HepG2 (cell line): ENCODE measurements around the gene FUBP3. TPM values are rescaled to one million over a fixed set of nuclear protein-coding genes. Genes with fewer than 3 reads are reported as not detected.

Experiments
- ARNT2 ChIP-seq: sonication (generic); formaldehyde crosslinking; IDR thresholded peaks from 2 replicates; pipeline ENCODE4 v1.8.0; 2022; ENCODE audit warnings: mild to moderate bottlenecking, low read depth, missing genetic modification reagents, moderate library complexity
- EZH2 ChIP-seq: conservative IDR thresholded peaks from 2 replicates; pipeline ENCODE4 v1.6.1; 2012; ENCODE audit warnings: mild to moderate bottlenecking, low read depth, low read length, moderate library complexity
- HNF4A ChIP-seq: sonication (generic); formaldehyde crosslinking; IDR thresholded peaks from 2 replicates; pipeline ENCODE4 v1.4.0; 2020; ENCODE audit warnings: missing genetic modification reagents
- JUND ChIP-seq: sonication (generic); formaldehyde crosslinking; IDR thresholded peaks from 2 replicates; pipeline ENCODE4 v1.8.0; 2022; ENCODE audit warnings: mild to moderate bottlenecking, missing genetic modification reagents
- MAFG ChIP-seq: sonication (generic); formaldehyde crosslinking; IDR thresholded peaks from 2 replicates; pipeline ENCODE4 v1.5.1; 2020; ENCODE audit warnings: mild to moderate bottlenecking, missing genetic modification reagents
- PITX1 ChIP-seq: sonication (generic); formaldehyde crosslinking; IDR thresholded peaks from 2 replicates; pipeline ENCODE4 v1.5.1; 2020; ENCODE audit warnings: mild to moderate bottlenecking, missing genetic modification reagents
- REL ChIP-seq: sonication (generic); formaldehyde crosslinking; conservative IDR thresholded peaks from 2 replicates; pipeline ENCODE4 v1.8.0; 2022; ENCODE audit warnings: mild to moderate bottlenecking, missing genetic modification reagents, moderate library complexity
- TCF7 ChIP-seq: sonication (generic); IDR thresholded peaks from 2 replicates; pipeline ENCODE4 v1.6.1; 2016; ENCODE audit warnings: antibody characterized with exemption, low read depth
- TSC22D2 ChIP-seq: sonication (generic); formaldehyde crosslinking; IDR thresholded peaks from 2 replicates; pipeline ENCODE4 v1.5.1; 2020; ENCODE audit warnings: missing genetic modification reagents, mild to moderate bottlenecking, borderline replicate concordance
- ZFP36 ChIP-seq: fragments of 150-350 bp; IDR thresholded peaks from 2 replicates; pipeline ENCODE4 v1.6.1; 2018; ENCODE audit warnings: borderline replicate concordance, low read length, low read depth; ENCODE audit not compliant: partially characterized antibody
- ZNF180 ChIP-seq: sonication (generic); formaldehyde crosslinking; IDR thresholded peaks from 2 replicates; pipeline ENCODE4 v1.4.0; 2020; ENCODE audit warnings: low read depth, missing genetic modification reagents, borderline replicate concordance
- ZNF256 ChIP-seq: sonication (generic); formaldehyde crosslinking; conservative IDR thresholded peaks from 2 replicates; pipeline ENCODE4 v1.4.0; 2020; ENCODE audit warnings: missing genetic modification reagents
- ZNF335 ChIP-seq: sonication (generic); formaldehyde crosslinking; IDR thresholded peaks from 2 replicates; pipeline ENCODE4 v1.4.0; 2020; ENCODE audit warnings: missing genetic modification reagents
- ZNF543 ChIP-seq: sonication (generic); formaldehyde crosslinking; IDR thresholded peaks from 2 replicates; pipeline ENCODE4 v1.4.0; 2020; ENCODE audit warnings: mild to moderate bottlenecking, missing genetic modification reagents
- ZNF841 ChIP-seq: sonication (generic); formaldehyde crosslinking; IDR thresholded peaks from 2 replicates; pipeline ENCODE4 v1.8.1; 2023; ENCODE audit warnings: missing genetic modification reagents, borderline replicate concordance
- polyA plus RNA-seq, 8 experiments: library from polyadenylated mRNA; depleted of rRNA in 3 of 8; stranded (reverse) in 7 of 8; unstranded in 1 of 8; fragments of >200 nt; fragmentation: Illumina TruSeq in 4 of 8; extraction: Trizol in 4 of 8; gene quantifications; 2 replicates each; pipeline versions ENCODE4 v1.2.1 to v1.2.3, GENCODE V29; 2011 to 2016; ENCODE audit warnings: low read depth in 4 of 8, missing spikeins in 1 of 8, mixed read lengths in 1 of 8; ENCODE audit not compliant: insufficient read depth in 1 of 8
- total RNA-seq, 5 experiments: library from RNA; depleted of rRNA; stranded (reverse); fragments of >200 nt; fragmentation: Illumina TruSeq; extraction: Trizol; gene quantifications; 2 replicates each; pipeline ENCODE4 v1.2.3, GENCODE V29; 2016; ENCODE audit warnings: low read depth in 1 of 5
- TF ChIP-seq, protein P1 (sequence below): IDR thresholded peaks from 2 replicates; pipeline ENCODE4 v1.6.1; 2012; ENCODE audit warnings: low read length, improper control_type of control experiment
- TF ChIP-seq, protein P2 (sequence below): sonication (generic); formaldehyde crosslinking; IDR thresholded peaks from 2 replicates; pipeline ENCODE4 v1.5.0; 2020; ENCODE audit warnings: missing genetic modification reagents
- TF ChIP-seq, protein P3 (sequence below): sonication (generic); formaldehyde crosslinking; conservative IDR thresholded peaks from 2 replicates; pipeline ENCODE4 v1.8.0; 2022; ENCODE audit warnings: mild to moderate bottlenecking, moderate library complexity, missing genetic modification reagents
- TF ChIP-seq, protein P4 (sequence below): sonication (generic); formaldehyde crosslinking; IDR thresholded peaks from 2 replicates; pipeline ENCODE4 v1.5.1; 2020; ENCODE audit warnings: missing genetic modification reagents, mild to moderate bottlenecking, borderline replicate concordance

FUBP3 gene
- total and polyA plus RNA-seq, 2 of the 13 experiments (the other 11 are each of a cell fraction or from before 2014, with no cell fraction given): 28.7 to 40.0 TPM

DNA sequence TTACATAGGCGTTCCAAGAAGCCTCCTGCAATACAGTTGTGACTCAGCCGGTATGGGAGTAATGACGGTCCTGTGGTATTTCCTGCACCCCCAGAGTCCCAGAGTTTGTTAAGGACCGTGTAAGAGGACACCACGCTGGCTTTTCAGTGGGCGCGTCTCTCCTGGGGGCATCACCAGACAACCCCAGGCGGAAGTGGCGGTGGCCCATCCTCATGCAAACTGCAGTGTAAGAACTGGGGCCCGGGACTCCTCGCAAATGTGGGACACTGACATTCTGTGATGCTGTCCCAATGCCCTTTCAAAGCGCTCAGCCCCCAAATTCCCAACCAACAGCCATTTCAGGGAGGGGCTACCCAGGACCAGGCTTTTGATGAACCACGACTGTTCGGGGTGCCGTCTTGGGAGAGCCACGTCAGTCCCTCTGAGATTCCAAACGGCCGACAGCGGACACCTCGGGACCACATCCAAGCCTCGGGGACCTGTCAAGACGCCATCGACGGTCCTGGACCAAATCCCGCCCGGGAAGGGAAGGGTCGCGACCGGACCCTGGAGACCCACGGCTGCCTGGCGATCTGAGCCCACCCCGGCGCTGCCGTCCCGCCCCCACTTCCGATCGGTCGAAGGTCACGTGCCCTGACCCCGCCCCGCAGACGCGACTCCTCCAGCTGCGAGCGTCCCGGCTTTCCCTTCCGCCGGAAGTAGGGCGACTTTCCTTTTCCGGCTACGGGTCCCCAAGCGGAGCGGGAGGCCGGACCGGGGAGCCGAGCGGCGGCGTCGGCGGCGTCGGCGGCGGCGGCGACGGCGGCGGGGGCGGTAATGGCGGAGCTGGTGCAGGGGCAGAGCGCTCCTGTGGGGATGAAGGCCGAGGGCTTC lies at the start of gene FUBP3 (continued):
- TF ChIP-seq, protein P1, sequence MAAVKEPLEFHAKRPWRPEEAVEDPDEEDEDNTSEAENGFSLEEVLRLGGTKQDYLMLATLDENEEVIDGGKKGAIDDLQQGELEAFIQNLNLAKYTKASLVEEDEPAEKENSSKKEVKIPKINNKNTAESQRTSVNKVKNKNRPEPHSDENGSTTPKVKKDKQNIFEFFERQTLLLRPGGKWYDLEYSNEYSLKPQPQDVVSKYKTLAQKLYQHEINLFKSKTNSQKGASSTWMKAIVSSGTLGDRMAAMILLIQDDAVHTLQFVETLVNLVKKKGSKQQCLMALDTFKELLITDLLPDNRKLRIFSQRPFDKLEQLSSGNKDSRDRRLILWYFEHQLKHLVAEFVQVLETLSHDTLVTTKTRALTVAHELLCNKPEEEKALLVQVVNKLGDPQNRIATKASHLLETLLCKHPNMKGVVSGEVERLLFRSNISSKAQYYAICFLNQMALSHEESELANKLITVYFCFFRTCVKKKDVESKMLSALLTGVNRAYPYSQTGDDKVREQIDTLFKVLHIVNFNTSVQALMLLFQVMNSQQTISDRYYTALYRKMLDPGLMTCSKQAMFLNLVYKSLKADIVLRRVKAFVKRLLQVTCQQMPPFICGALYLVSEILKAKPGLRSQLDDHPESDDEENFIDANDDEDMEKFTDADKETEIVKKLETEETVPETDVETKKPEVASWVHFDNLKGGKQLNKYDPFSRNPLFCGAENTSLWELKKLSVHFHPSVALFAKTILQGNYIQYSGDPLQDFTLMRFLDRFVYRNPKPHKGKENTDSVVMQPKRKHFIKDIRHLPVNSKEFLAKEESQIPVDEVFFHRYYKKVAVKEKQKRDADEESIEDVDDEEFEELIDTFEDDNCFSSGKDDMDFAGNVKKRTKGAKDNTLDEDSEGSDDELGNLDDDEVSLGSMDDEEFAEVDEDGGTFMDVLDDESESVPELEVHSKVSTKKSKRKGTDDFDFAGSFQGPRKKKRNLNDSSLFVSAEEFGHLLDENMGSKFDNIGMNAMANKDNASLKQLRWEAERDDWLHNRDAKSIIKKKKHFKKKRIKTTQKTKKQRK: no peak
- no peak for TF ChIP-seq MAFG (CRISPR knock-in tag)
- TF ChIP-seq EZH2: no peak
- TF ChIP-seq ZFP36: no peak
- peak; percentile 82 for TF ChIP-seq REL
- TF ChIP-seq ZNF180 (CRISPR knock-in tag): no peak
- peak; percentile 40; the same call in 1 of the 2 replicates for TF ChIP-seq ZNF335 (CRISPR knock-in tag)
- peak; percentile 26 for TF ChIP-seq ARNT2 (CRISPR knock-in tag)
- peak; percentile 62; the same call in 1 of the 2 replicates for TF ChIP-seq PITX1
- TF ChIP-seq, protein P2, sequence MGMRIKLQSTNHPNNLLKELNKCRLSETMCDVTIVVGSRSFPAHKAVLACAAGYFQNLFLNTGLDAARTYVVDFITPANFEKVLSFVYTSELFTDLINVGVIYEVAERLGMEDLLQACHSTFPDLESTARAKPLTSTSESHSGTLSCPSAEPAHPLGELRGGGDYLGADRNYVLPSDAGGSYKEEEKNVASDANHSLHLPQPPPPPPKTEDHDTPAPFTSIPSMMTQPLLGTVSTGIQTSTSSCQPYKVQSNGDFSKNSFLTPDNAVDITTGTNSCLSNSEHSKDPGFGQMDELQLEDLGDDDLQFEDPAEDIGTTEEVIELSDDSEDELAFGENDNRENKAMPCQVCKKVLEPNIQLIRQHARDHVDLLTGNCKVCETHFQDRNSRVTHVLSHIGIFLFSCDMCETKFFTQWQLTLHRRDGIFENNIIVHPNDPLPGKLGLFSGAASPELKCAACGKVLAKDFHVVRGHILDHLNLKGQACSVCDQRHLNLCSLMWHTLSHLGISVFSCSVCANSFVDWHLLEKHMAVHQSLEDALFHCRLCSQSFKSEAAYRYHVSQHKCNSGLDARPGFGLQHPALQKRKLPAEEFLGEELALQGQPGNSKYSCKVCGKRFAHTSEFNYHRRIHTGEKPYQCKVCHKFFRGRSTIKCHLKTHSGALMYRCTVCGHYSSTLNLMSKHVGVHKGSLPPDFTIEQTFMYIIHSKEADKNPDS (CRISPR knock-in tag): no peak
- 0 out of 2 replicates have a peak, but pooled peaks have one; percentile 37 for TF ChIP-seq ZNF841 (CRISPR knock-in tag)
- TF ChIP-seq, protein P3, sequence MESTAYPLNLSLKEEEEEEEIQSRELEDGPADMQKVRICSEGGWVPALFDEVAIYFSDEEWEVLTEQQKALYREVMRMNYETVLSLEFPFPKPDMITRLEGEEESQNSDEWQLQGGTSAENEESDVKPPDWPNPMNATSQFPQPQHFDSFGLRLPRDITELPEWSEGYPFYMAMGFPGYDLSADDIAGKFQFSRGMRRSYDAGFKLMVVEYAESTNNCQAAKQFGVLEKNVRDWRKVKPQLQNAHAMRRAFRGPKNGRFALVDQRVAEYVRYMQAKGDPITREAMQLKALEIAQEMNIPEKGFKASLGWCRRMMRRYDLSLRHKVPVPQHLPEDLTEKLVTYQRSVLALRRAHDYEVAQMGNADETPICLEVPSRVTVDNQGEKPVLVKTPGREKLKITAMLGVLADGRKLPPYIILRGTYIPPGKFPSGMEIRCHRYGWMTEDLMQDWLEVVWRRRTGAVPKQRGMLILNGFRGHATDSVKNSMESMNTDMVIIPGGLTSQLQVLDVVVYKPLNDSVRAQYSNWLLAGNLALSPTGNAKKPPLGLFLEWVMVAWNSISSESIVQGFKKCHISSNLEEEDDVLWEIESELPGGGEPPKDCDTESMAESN: peak; percentile 72
- TF ChIP-seq ZNF543 (CRISPR knock-in tag): peak; percentile 85
- no peak for TF ChIP-seq TCF7
- TF ChIP-seq, protein P4, sequence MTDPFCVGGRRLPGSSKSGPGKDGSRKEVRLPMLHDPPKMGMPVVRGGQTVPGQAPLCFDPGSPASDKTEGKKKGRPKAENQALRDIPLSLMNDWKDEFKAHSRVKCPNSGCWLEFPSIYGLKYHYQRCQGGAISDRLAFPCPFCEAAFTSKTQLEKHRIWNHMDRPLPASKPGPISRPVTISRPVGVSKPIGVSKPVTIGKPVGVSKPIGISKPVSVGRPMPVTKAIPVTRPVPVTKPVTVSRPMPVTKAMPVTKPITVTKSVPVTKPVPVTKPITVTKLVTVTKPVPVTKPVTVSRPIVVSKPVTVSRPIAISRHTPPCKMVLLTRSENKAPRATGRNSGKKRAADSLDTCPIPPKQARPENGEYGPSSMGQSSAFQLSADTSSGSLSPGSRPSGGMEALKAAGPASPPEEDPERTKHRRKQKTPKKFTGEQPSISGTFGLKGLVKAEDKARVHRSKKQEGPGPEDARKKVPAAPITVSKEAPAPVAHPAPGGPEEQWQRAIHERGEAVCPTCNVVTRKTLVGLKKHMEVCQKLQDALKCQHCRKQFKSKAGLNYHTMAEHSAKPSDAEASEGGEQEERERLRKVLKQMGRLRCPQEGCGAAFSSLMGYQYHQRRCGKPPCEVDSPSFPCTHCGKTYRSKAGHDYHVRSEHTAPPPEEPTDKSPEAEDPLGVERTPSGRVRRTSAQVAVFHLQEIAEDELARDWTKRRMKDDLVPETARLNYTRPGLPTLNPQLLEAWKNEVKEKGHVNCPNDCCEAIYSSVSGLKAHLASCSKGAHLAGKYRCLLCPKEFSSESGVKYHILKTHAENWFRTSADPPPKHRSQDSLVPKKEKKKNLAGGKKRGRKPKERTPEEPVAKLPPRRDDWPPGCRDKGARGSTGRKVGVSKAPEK (CRISPR knock-in tag): no peak
- no peak for TF ChIP-seq ZNF256
- TF ChIP-seq TSC22D2 (CRISPR knock-in tag): no peak
- no peak for TF ChIP-seq JUND (CRISPR knock-in tag)
- peak; percentile 37 for TF ChIP-seq HNF4A
